ENCODE results near the gene RNF7.

DNA sequence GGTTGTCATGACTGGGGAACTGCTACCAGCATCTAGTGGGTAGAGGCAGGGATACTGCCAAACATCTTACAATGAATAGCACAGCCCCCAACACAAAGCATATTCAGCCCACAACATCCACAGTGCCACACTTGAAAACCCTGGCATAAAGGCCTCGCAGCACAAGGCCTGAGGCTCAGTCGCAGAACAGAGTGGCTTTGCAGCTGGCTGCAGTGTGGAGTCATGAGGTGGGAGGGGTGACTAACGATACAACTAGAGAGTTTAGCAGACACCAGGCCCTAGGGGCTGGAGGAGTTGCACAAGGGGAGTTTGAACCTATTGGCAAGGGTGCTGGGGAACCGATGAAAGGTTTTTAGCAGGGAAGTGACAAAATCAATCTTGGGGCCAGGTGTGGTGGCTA lies 57.2 kb downstream of the RNF7 start:
- no peak for TF ChIP-seq POLR2A (IDR thresholded peaks at IDR 0.05; ENCODE audit: low read depth, low read length)
- no peak for TF ChIP-seq CTCF (conservative IDR thresholded peaks at IDR 0.05; ENCODE audit: low read depth, low read length)
- TF ChIP-seq RAD21 (IDR thresholded peaks at IDR 0.05; ENCODE audit: low read length), result no peak
- TF ChIP-seq, protein P1, sequence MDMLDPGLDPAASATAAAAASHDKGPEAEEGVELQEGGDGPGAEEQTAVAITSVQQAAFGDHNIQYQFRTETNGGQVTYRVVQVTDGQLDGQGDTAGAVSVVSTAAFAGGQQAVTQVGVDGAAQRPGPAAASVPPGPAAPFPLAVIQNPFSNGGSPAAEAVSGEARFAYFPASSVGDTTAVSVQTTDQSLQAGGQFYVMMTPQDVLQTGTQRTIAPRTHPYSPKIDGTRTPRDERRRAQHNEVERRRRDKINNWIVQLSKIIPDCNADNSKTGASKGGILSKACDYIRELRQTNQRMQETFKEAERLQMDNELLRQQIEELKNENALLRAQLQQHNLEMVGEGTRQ (IDR thresholded peaks at IDR 0.05; ENCODE audit: low read depth, low read length), result no peak
- TF ChIP-seq NFE2L2 (IDR thresholded peaks at IDR 0.05; ENCODE audit: low read depth, low read length), result no peak
- TF ChIP-seq MAFK (IDR thresholded peaks at IDR 0.05; ENCODE audit: low read depth, low read length), result no peak
- TF ChIP-seq MXI1 (IDR thresholded peaks at IDR 0.05; ENCODE audit: borderline replicate concordance, low read depth, low read length), result no peak

Data from IMR-90 (cell line).